Neuronal stem cell (in vitro differentiated cells): ENCODE results near the gene DIP2B.

Experiments used
- DNase-seq: peaks from one replicate; pipeline ENCODE4 v3.0.0-alpha.2; 2013; ENCODE audit warnings: low spot score
- H2AFZ ChIP-seq: one replicate; pipeline ENCODE4 v1.6.1; 2013; ENCODE audit warnings: mild to moderate bottlenecking, low read length, inconsistent platforms
- H2AK5ac ChIP-seq: 2 replicates; pipeline ENCODE4 v1.6.1; 2013; ENCODE audit warnings: low read depth, mild to moderate bottlenecking, inconsistent platforms, low read length, moderate library complexity, mixed read lengths
- H2BK120ac ChIP-seq: 2 replicates; pipeline ENCODE4 v1.6.1; 2013; ENCODE audit warnings: low read depth, mild to moderate bottlenecking, inconsistent platforms, low read length, moderate library complexity, mixed read lengths
- H2BK12ac ChIP-seq: one replicate; pipeline ENCODE4 v1.6.1; 2013; ENCODE audit warnings: low read length, inconsistent platforms
- H2BK15ac ChIP-seq: 2 replicates; pipeline ENCODE4 v1.6.1; 2013; ENCODE audit warnings: mild to moderate bottlenecking, low read length, inconsistent platforms, mixed read lengths
- H2BK5ac ChIP-seq: one replicate; pipeline ENCODE4 v1.6.1; 2013; ENCODE audit warnings: inconsistent platforms, mild to moderate bottlenecking, low read length, moderate library complexity
- H3K14ac ChIP-seq: one replicate; pipeline ENCODE4 v1.6.1; 2013; ENCODE audit warnings: low read length, inconsistent platforms
- H3K18ac ChIP-seq: 2 replicates; pipeline ENCODE4 v1.6.1; 2013; ENCODE audit warnings: low read length, inconsistent platforms
- H3K23ac ChIP-seq: 2 replicates; pipeline ENCODE4 v1.6.1; 2013; ENCODE audit warnings: low read depth, mild to moderate bottlenecking, mixed read lengths, low read length, inconsistent platforms; ENCODE audit not compliant: poor library complexity
- H3K27ac ChIP-seq: replicated peaks from 3 replicates; pipeline ENCODE4 v1.5.1; 2013; ENCODE audit warnings: low read length, inconsistent platforms
- H3K27me3 ChIP-seq, 3 experiments: 2 replicates each; pipeline ENCODE4 v1.6.1; 2013; ENCODE audit warnings: low read length in 3 of 3, mild to moderate bottlenecking in 2 of 3, inconsistent platforms in 1 of 3, low read depth in 1 of 3, mixed read lengths in 1 of 3, moderate library complexity in 1 of 3; ENCODE audit not compliant: control insufficient read depth in 3 of 3, insufficient read depth in 3 of 3
- H3K36me3 ChIP-seq, 2 donors: replicated peaks in 1 of 2; 2 replicates each; pipeline ENCODE4 v1.6.1; 2013; ENCODE audit warnings: low read length in 2 of 2; ENCODE audit not compliant: control insufficient read depth in 2 of 2, insufficient read depth in 2 of 2
- H3K4ac ChIP-seq: 2 replicates; pipeline ENCODE4 v1.6.1; 2013; ENCODE audit warnings: inconsistent platforms, mild to moderate bottlenecking, low read length, moderate library complexity
- H3K4me1 ChIP-seq, 2 donors: 1 replicate in 1 of 2; 2 replicates in 1 of 2; pipeline ENCODE4 v1.6.1; 2013; ENCODE audit warnings: low read length in 2 of 2, low read depth in 1 of 2; ENCODE audit not compliant: control insufficient read depth in 2 of 2, insufficient read depth in 1 of 2
- H3K4me2 ChIP-seq: one replicate; pipeline ENCODE4 v1.6.1; 2013; ENCODE audit warnings: mild to moderate bottlenecking, low read length, inconsistent platforms; ENCODE audit not compliant: insufficient read depth, poor library complexity, severe bottlenecking
- H3K4me3 ChIP-seq, 2 donors: 2 replicates each; pipeline ENCODE4 v1.5.1; 2013; ENCODE audit warnings: low read length in 2 of 2, mild to moderate bottlenecking in 2 of 2, inconsistent platforms in 1 of 2, moderate library complexity in 1 of 2
- H3K79me1 ChIP-seq: one replicate; pipeline ENCODE4 v1.6.1; 2013; ENCODE audit warnings: low read depth, mild to moderate bottlenecking, inconsistent platforms, low read length, moderate library complexity
- H3K9ac ChIP-seq: one replicate; pipeline ENCODE4 v1.6.1; 2013; ENCODE audit warnings: mild to moderate bottlenecking, low read depth, low read length, inconsistent platforms; ENCODE audit not compliant: poor library complexity
- H3K9me3 ChIP-seq, 2 donors: replicated peaks in 1 of 2; 2 replicates each; pipeline versions ENCODE3 to v1.6.1; 2013; ENCODE audit warnings: low read length in 2 of 2, mild to moderate bottlenecking in 2 of 2, inconsistent platforms in 1 of 2, low read depth in 1 of 2, mixed read lengths in 1 of 2, moderate library complexity in 1 of 2; ENCODE audit not compliant: control insufficient read depth in 2 of 2, insufficient read depth in 1 of 2
- H4K8ac ChIP-seq: one replicate; pipeline ENCODE4 v1.6.1; 2013; ENCODE audit warnings: low read depth, mild to moderate bottlenecking, inconsistent platforms, low read length, moderate library complexity
- H4K91ac ChIP-seq: one replicate; pipeline ENCODE4 v1.6.1; 2013; ENCODE audit warnings: low read length, low read depth, mild to moderate bottlenecking, inconsistent platforms; ENCODE audit not compliant: poor library complexity
- WGBS, 2 donors: extraction: QIAGEN DNeasy Blood & Tissue Kit; methylation state at CpG; one replicate each; pipeline ENCODE4 v1.1.7; 2013; ENCODE audit warnings: missing lambda C conversion rate in 2 of 2, mixed read lengths in 1 of 2; ENCODE audit not compliant: insufficient read length in 2 of 2, insufficient replicate concordance in 1 of 2; ENCODE audit errors: extremely low coverage in 2 of 2; 5-methylcytosine and 5-hydroxymethylcytosine counted together

The DIP2B gene

GRCh38 chr12:50508414-50508813, 3.6 kb downstream of the DIP2B start:
- no peak overlapping the region for H2BK15ac ChIP-seq
- H3K18ac ChIP-seq = no peak overlapping the region
- peaks cover 1 to 12% of the 10 kb centered on the region in 2 donors for H3K4me1 ChIP-seq

GRCh38 chr12:50508970-50509663, 4.3 kb downstream of the DIP2B start:
- Histone ChIP-seq H3K27me3 (no peaks in the 10 kb centered on the region), H3K4me2 (no peak overlapping the region), H3K4me1 (peaks cover 1 to 12% of the 10 kb centered on the region in 2 donors), H2AK5ac (no peak overlapping the region), H4K91ac (no peak overlapping the region), H3K4ac (no peak overlapping the region), H3K4me3 (no peak overlapping the region), H3K9me3 (no peaks in the 10 kb centered on the region), H2BK12ac (no peak overlapping the region), H2BK120ac (no peak overlapping the region), H2AFZ (no peak overlapping the region), H2BK5ac (no peak overlapping the region), H3K23ac (no peak overlapping the region), H2BK15ac (no peak overlapping the region), H4K8ac (no peak overlapping the region), H3K9ac (no peak overlapping the region), H3K18ac (no peak overlapping the region), H3K79me1 (peaks cover 4% of the 10 kb centered on the region), H3K36me3 (peaks cover 0 to 14% of the 10 kb centered on the region in 2 donors), H3K27ac (no peak overlapping the region), H3K14ac (no peak overlapping the region)
- WGBS, 2 donors = 100% methylated on average over 1 to 2 of the region's 7 CpGs
- DNase-seq = no peak

More at GRCh38 chr12:50508414-50508813, 3.6 kb downstream of the DIP2B start:
- H2BK12ac ChIP-seq = no peak overlapping the region
- H3K27ac ChIP-seq = no peak overlapping the region
- WGBS, 2 donors = no CpG with 5 or more reads among the region's 6 CpGs
- H2BK5ac ChIP-seq = no peak overlapping the region
- H3K4ac ChIP-seq = no peak overlapping the region
- no peak overlapping the region for H3K4me3 ChIP-seq
- H3K27me3 ChIP-seq = no peaks in the 10 kb centered on the region
- no peak overlapping the region for H3K4me2 ChIP-seq
- H3K23ac ChIP-seq = no peak overlapping the region
- peaks cover 4% of the 10 kb centered on the region for H3K79me1 ChIP-seq
- no peak for DNase-seq
- H3K9me3 ChIP-seq = no peaks in the 10 kb centered on the region
- H4K91ac ChIP-seq = no peak overlapping the region
- H3K36me3 ChIP-seq = peaks cover 0 to 14% of the 10 kb centered on the region in 2 donors
- no peak overlapping the region for H2AFZ ChIP-seq
- H3K9ac ChIP-seq = no peak overlapping the region
- H2AK5ac ChIP-seq = no peak overlapping the region
- H2BK120ac ChIP-seq = no peak overlapping the region
- no peak overlapping the region for H3K14ac ChIP-seq
- no peak overlapping the region for H4K8ac ChIP-seq

GRCh38 chr12:50514526-50515276, 9.9 kb downstream of the DIP2B start:
- WGBS, 2 donors = no CpG with 5 or more reads among the region's 4 CpGs
- Histone ChIP-seq H2BK120ac (no peak overlapping the region), H2AFZ (no peak overlapping the region), H3K18ac (no peak overlapping the region), H2BK15ac (no peak overlapping the region), H3K14ac (no peak overlapping the region), H4K91ac (no peak overlapping the region), H4K8ac (no peak overlapping the region), H3K36me3 (peaks cover 0 to under 1% of the 10 kb centered on the region in 2 donors), H3K4me1 (peaks cover 2% of the 10 kb centered on the region in 2 donors), H3K9ac (no peak overlapping the region), H3K9me3 (no peaks in the 10 kb centered on the region), H2AK5ac (no peak overlapping the region), H2BK5ac (no peak overlapping the region), H3K4me3 (no peak overlapping the region), H3K27me3 (no peaks in the 10 kb centered on the region), H2BK12ac (no peak overlapping the region), H3K4ac (no peak overlapping the region), H3K4me2 (no peak overlapping the region), H3K23ac (no peak overlapping the region), H3K79me1 (peaks cover 5% of the 10 kb centered on the region), H3K27ac (no peak overlapping the region)
- DNase-seq = no peak

GRCh38 chr12:50515587-50515986, 10.8 kb downstream of the DIP2B start:
- no peak overlapping the region for H3K4ac ChIP-seq
- no CpG with 5 or more reads among the region's 2 CpGs for WGBS, 2 donors
- no peak for DNase-seq
- H2BK120ac ChIP-seq = no peak overlapping the region
- no peak overlapping the region for H3K14ac ChIP-seq
- no peaks in the 10 kb centered on the region for H3K36me3 ChIP-seq
- no peak overlapping the region for H2AFZ ChIP-seq
- H4K91ac ChIP-seq = no peak overlapping the region
- no peak overlapping the region for H3K23ac ChIP-seq
- no peak overlapping the region for H3K4me2 ChIP-seq
- H3K79me1 ChIP-seq = peaks cover 5% of the 10 kb centered on the region
- H3K9me3 ChIP-seq = no peaks in the 10 kb centered on the region
- H3K4me1 ChIP-seq = peaks cover 2% of the 10 kb centered on the region in 2 donors
- no peak overlapping the region for H2BK5ac ChIP-seq
- H3K18ac ChIP-seq = no peak overlapping the region
- no peak overlapping the region for H2BK12ac ChIP-seq
- H4K8ac ChIP-seq = no peak overlapping the region
- H3K9ac ChIP-seq = no peak overlapping the region
- H2BK15ac ChIP-seq = no peak overlapping the region
- no peaks in the 10 kb centered on the region for H3K27me3 ChIP-seq
- no peak overlapping the region for H3K27ac ChIP-seq
- no peak overlapping the region for H3K4me3 ChIP-seq
- no peak overlapping the region for H2AK5ac ChIP-seq
